Activated T-cell treated with anti-CD3 and anti-CD28 coated beads, Interleukin-2, amount 50 U/mL, for 4 hours (primary cell): ENCODE results near the gene CCL5. TPM values are rescaled to one million over a fixed set of nuclear protein-coding genes. Genes with fewer than 3 reads are reported as not detected.

Experiments used
- ATAC-seq, 2 donors: fragments of 200-7000 bp; cut with Tn5 transposase; one replicate each; pipeline ENCODE4 v1.10.0; 2021
- DNase-seq: peaks from one replicate; pipeline ENCODE4 v3.0.0-alpha.2; 2020
- H3K27me3 Mint-ChIP-seq: one replicate; pipeline ENCODE4 v1.8.0; 2021; ENCODE audit warnings: low read depth, mixed read lengths
- H3K36me3 Mint-ChIP-seq: one replicate; pipeline ENCODE4 v1.8.0; 2022; ENCODE audit warnings: mixed read lengths; ENCODE audit not compliant: insufficient read depth
- H3K4me1 Mint-ChIP-seq: one replicate; pipeline ENCODE4 v1.8.0; 2021; ENCODE audit warnings: low read depth, mixed read lengths
- H3K4me3 Mint-ChIP-seq: one replicate; pipeline ENCODE4 v1.8.0; 2021; ENCODE audit warnings: mild to moderate bottlenecking, moderate library complexity, mixed read lengths
- H3K9me3 Mint-ChIP-seq: one replicate; pipeline ENCODE4 v1.8.0; 2021; ENCODE audit warnings: mixed read lengths
- total RNA-seq, 3 donors: library from RNA; stranded (reverse); gene quantifications; one replicate each; pipeline ENCODE4 v1.2.1, GENCODE V29; 2021

CCL5 gene
- total RNA-seq, 3 donors from 2014 or later: 19.9 to 72.3 (median 64.7) TPM

GRCh38 chr17:35841101-35841500, 39.1 kb downstream of the CCL5 start:
- ATAC-seq: no peak
- DNase-seq: no peak
- no peak overlapping the region for H3K4me3 Mint-ChIP-seq
- H3K27me3 Mint-ChIP-seq: no peaks in the 10 kb centered on the region
- no peaks in the 10 kb centered on the region for H3K9me3 Mint-ChIP-seq
- peaks cover 42% of the 10 kb centered on the region for H3K36me3 Mint-ChIP-seq
- H3K4me1 Mint-ChIP-seq: no peaks in the 10 kb centered on the region

- DNase-seq: no peak
- H3K36me3 Mint-ChIP-seq: peaks cover 45% of the 10 kb centered on the region
- no peaks in the 10 kb centered on the region for H3K9me3 Mint-ChIP-seq
- H3K4me1 Mint-ChIP-seq: peaks cover 5% of the 10 kb centered on the region
- no peaks in the 10 kb centered on the region for H3K27me3 Mint-ChIP-seq
- no peak for ATAC-seq
- H3K4me3 Mint-ChIP-seq: no peak overlapping the region
Observed at GRCh38 chr17:35825206-35825605, 55.0 kb downstream of the CCL5 start.

Other genes starting within 250 kb of the CCL5 start
- 1 to 10 TPM; 2.6 to 4.3 (median 3.7) TPM for gene RASL10B, start 148.7 kb downstream of the CCL5 start, total RNA-seq
- gene GAS2L2, start 127.1 kb downstream of the CCL5 start, total RNA-seq: under 1 TPM in 1 of 3 donors, not detected in 2; 0.05 TPM
- not detected for gene C17orf50, start 119.5 kb downstream of the CCL5 start, total RNA-seq
- gene MMP28, start 84.7 kb downstream of the CCL5 start, total RNA-seq: under 1 TPM in 2 of 3 donors, not detected in 1; 0.23 to 0.29 TPM
- 100 to 1,000 TPM; 215 to 249 (median 239) TPM for gene TAF15, start 70.9 kb downstream of the CCL5 start, total RNA-seq
- under 1 TPM in 1 of 3 donors, not detected in 2; 0.21 TPM for gene HEATR9, start 11.5 kb downstream of the CCL5 start, total RNA-seq
- gene RDM1, start 50.4 kb upstream of the CCL5 start, total RNA-seq: not detected
- not detected for gene LYZL6, start 63.4 kb upstream of the CCL5 start, total RNA-seq
- not detected for gene CCL16, start 101.1 kb upstream of the CCL5 start, total RNA-seq
- not detected for gene CCL14, start 106.4 kb upstream of the CCL5 start, total RNA-seq
- not detected for gene CCL15, start 121.2 kb upstream of the CCL5 start, total RNA-seq
- gene CCL23, start 137.6 kb upstream of the CCL5 start, total RNA-seq: not detected
- gene CCL18, start 183.9 kb upstream of the CCL5 start, total RNA-seq: not detected
- 1,000 to 10,000 TPM in 2 of 3 donors, 100 to 1,000 TPM in 1; 341 to 1,810 (median 1,594) TPM for gene CCL3, start 209.8 kb upstream of the CCL5 start, total RNA-seq
- 1,000 to 10,000 TPM in 2 of 3 donors, 100 to 1,000 TPM in 1; 361 to 2,286 (median 1,809) TPM for gene CCL4, start 223.5 kb upstream of the CCL5 start, total RNA-seq